HG02938 (cell line): ENCODE data around the gene LRMDA.

Source experiments
- ATAC-seq: cut with Tn5 transposase; IDR thresholded peaks from one replicate; pipeline ENCODE4 v1.9.1; 2021; ENCODE audit warnings: mild to moderate bottlenecking, moderate library complexity; ENCODE audit not compliant: unreplicated experiment

The LRMDA gene

GRCh38 chr10:75935650-75936400, 504.4 kb downstream of the LRMDA start:
- ATAC-seq = no peak

- no peak for ATAC-seq
Observed at GRCh38 chr10:75936841-75937240, 505.4 kb downstream of the LRMDA start.

- ATAC-seq = no peak
Observed at GRCh38 chr10:75937823-75938222, 506.4 kb downstream of the LRMDA start.

GRCh38 chr10:75938380-75939122, 507.1 kb downstream of the LRMDA start:
- ATAC-seq = no peak

- ATAC-seq = no peak
Observed at GRCh38 chr10:75939541-75939940, 508.1 kb downstream of the LRMDA start.

GRCh38 chr10:75940742-75941141, 509.3 kb downstream of the LRMDA start:
- no peak for ATAC-seq

- ATAC-seq = no peak
Observed at GRCh38 chr10:75941223-75941801, 509.9 kb downstream of the LRMDA start.

- no peak for ATAC-seq
Observed at GRCh38 chr10:75944061-75944460, 512.6 kb downstream of the LRMDA start.

- ATAC-seq = no peak
Observed at GRCh38 chr10:75948583-75948982, 517.2 kb downstream of the LRMDA start.

- ATAC-seq = no peak
Observed at GRCh38 chr10:75950307-75950706, 518.9 kb downstream of the LRMDA start.

GRCh38 chr10:75950997-75951589, 519.7 kb downstream of the LRMDA start:
- no peak for ATAC-seq

- ATAC-seq = no peak
Observed at GRCh38 chr10:75951627-75952026, 520.2 kb downstream of the LRMDA start.

GRCh38 chr10:75952093-75952492, 520.7 kb downstream of the LRMDA start:
- ATAC-seq = no peak

GRCh38 chr10:75954486-75954885, 523.1 kb downstream of the LRMDA start:
- ATAC-seq = no peak

- ATAC-seq = no peak
Observed at GRCh38 chr10:75955973-75956502, 524.6 kb downstream of the LRMDA start.

GRCh38 chr10:75956624-75957023, 525.2 kb downstream of the LRMDA start:
- no peak for ATAC-seq

- ATAC-seq = no peak
Observed at GRCh38 chr10:75957314-75958120, 526.1 kb downstream of the LRMDA start.

- no peak for ATAC-seq
Observed at GRCh38 chr10:75959209-75959608, 527.8 kb downstream of the LRMDA start.

- ATAC-seq = no peak
Observed at GRCh38 chr10:75959912-75960311, 528.5 kb downstream of the LRMDA start.

GRCh38 chr10:75962395-75963061, 531.1 kb downstream of the LRMDA start:
- ATAC-seq = no peak
